GM19035 (cell line): ENCODE measurements around the gene SCO1.
"Not testable (repeated sequence)": the region's sequence is repeated elsewhere in the genome, so short reads cannot be mapped to it uniquely, and the experiment has no call there.

Experiments used
- ATAC-seq: cut with Tn5 transposase; IDR thresholded peaks from one replicate; pipeline ENCODE4 v1.9.1; 2021; ENCODE audit not compliant: unreplicated experiment

SCO1 gene

GRCh38 chr17:10726196-10726595 is 28.9 kb upstream of the SCO1 start:
- no peak for ATAC-seq

GRCh38 chr17:10725262-10725661 is 27.9 kb upstream of the SCO1 start:
- no peak for ATAC-seq

GRCh38 chr17:10724546-10725195 is 27.3 kb upstream of the SCO1 start:
- no peak for ATAC-seq

- ATAC-seq: no peak
Measured at GRCh38 chr17:10718547-10718946, 21.2 kb upstream of the SCO1 start.

GRCh38 chr17:10716218-10716617 is 18.9 kb upstream of the SCO1 start:
- no peak for ATAC-seq

- no peak for ATAC-seq
Measured at GRCh38 chr17:10713318-10713717, 16.0 kb upstream of the SCO1 start.

GRCh38 chr17:10705727-10706126 is 8.4 kb upstream of the SCO1 start:
- ATAC-seq: no peak

- no peak for ATAC-seq
Measured at GRCh38 chr17:10702574-10702973, 5.2 kb upstream of the SCO1 start.

GRCh38 chr17:10699856-10700255 is 2.5 kb upstream of the SCO1 start:
- ATAC-seq: no peak

GRCh38 chr17:10698096-10698818 is 924 bp upstream of the SCO1 start:
- no peak for ATAC-seq

- not testable (repeated sequence) for ATAC-seq
Measured at GRCh38 chr17:10695875-10696407, 1.4 kb downstream of the SCO1 start.

GRCh38 chr17:10687499-10687898 is 9.8 kb downstream of the SCO1 start:
- no peak for ATAC-seq

- no peak for ATAC-seq
Measured at GRCh38 chr17:10683853-10684252, 13.5 kb downstream of the SCO1 start.

- ATAC-seq: no peak
Measured at GRCh38 chr17:10681866-10682446, 15.4 kb downstream of the SCO1 start.

GRCh38 chr17:10674704-10675103 is 22.6 kb downstream of the SCO1 start:
- no peak for ATAC-seq

GRCh38 chr17:10673312-10673711 is 24.0 kb downstream of the SCO1 start:
- no peak for ATAC-seq

GRCh38 chr17:10668775-10669174 is 28.6 kb downstream of the SCO1 start:
- no peak for ATAC-seq

GRCh38 chr17:10666906-10667305 is 30.4 kb downstream of the SCO1 start:
- ATAC-seq: no peak

- no peak for ATAC-seq
Measured at GRCh38 chr17:10664571-10664970, 32.8 kb downstream of the SCO1 start.

- ATAC-seq: no peak
Measured at GRCh38 chr17:10663231-10663630, 34.1 kb downstream of the SCO1 start.

GRCh38 chr17:10661437-10661836 is 35.9 kb downstream of the SCO1 start:
- ATAC-seq: no peak

GRCh38 chr17:10657879-10658278 is 39.5 kb downstream of the SCO1 start:
- ATAC-seq: no peak
